Rectal smooth muscle tissue (tissue), 1 donor: ENCODE data around the gene LRIG2.
A peak's percentile ranks its signal among the peaks of the same experiment; 100 is the strongest.

ENCODE experiments used
- H3K27ac ChIP-seq: one replicate; pipeline ENCODE4 v1.7.0; 2013; ENCODE audit warnings: low read depth, low read length, inconsistent platforms
- H3K27me3 ChIP-seq: one replicate; pipeline ENCODE4 v1.7.0; 2013; ENCODE audit warnings: low read length; ENCODE audit not compliant: control insufficient read depth, insufficient read depth
- H3K36me3 ChIP-seq: one replicate; pipeline ENCODE4 v1.7.0; 2013; ENCODE audit warnings: low read length; ENCODE audit not compliant: control insufficient read depth, insufficient read depth
- H3K4me1 ChIP-seq: one replicate; pipeline ENCODE4 v1.7.0; 2013; ENCODE audit warnings: low read length; ENCODE audit not compliant: control insufficient read depth, insufficient read depth
- H3K4me3 ChIP-seq: one replicate; pipeline ENCODE4 v1.7.0; 2013; ENCODE audit warnings: low read length
- H3K9ac ChIP-seq: one replicate; pipeline ENCODE4 v1.7.0; 2013; ENCODE audit warnings: low read length

LRIG2 gene

DNA sequence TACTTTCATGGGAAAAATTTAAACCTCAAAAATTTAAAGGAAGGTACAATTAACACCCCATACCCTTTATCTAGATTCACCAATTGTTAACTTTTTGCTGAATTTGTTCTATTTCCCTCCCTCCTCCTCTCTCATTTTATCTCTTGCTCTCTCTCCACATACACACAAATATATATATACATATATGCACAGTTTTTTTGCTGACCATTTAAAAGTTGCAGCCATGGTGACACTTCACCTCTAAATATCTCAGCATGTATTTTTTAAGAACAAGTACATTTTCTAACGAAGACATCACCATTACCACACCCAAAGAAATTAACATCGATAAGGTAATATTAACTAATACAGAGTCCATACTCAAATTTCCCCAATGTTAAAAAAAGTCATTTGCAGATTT lies 33.9 kb downstream of the LRIG2 start:
- Histone ChIP-seq H3K36me3 (peaks cover 20% of the 10 kb centered on the region), H3K27ac (no peak overlapping the region), H3K9ac (no peak overlapping the region), H3K4me1 (no peaks in the 10 kb centered on the region), H3K4me3 (no peak overlapping the region), H3K27me3 (no peaks in the 10 kb centered on the region)

- peaks cover 22% of the 10 kb centered on the region for H3K36me3 ChIP-seq
- no peak overlapping the region for H3K27ac ChIP-seq
- no peak overlapping the region for H3K9ac ChIP-seq
These were observed 37.0 kb downstream of the LRIG2 start for GRCh38 chr1:113109908-113110554.

GRCh38 chr1:113118266-113118665 lies 45.3 kb downstream of the LRIG2 start:
- H3K9ac ChIP-seq: no peak overlapping the region
- H3K4me1 ChIP-seq: no peaks in the 10 kb centered on the region
- H3K36me3 ChIP-seq: peaks cover 38% of the 10 kb centered on the region
- H3K27ac ChIP-seq: no peak overlapping the region
- H3K27me3 ChIP-seq: no peaks in the 10 kb centered on the region
- H3K4me3 ChIP-seq: no peak overlapping the region

More at GRCh38 chr1:113109908-113110554, 37.0 kb downstream of the LRIG2 start:
- Histone ChIP-seq H3K4me3 (no peak overlapping the region), H3K27me3 (no peaks in the 10 kb centered on the region), H3K4me1 (no peaks in the 10 kb centered on the region)

- Histone ChIP-seq H3K27me3 (no peaks in the 10 kb centered on the region), H3K4me3 (no peak overlapping the region), H3K27ac (peak overlapping the region; percentile 64), H3K4me1 (peaks cover 4% of the 10 kb centered on the region), H3K9ac (no peak overlapping the region), H3K36me3 (peaks cover 26% of the 10 kb centered on the region)
These were observed 50.7 kb downstream of the LRIG2 start for GRCh38 chr1:113123737-113124136.

GRCh38 chr1:113124366-113124765 lies 51.4 kb downstream of the LRIG2 start:
- Histone ChIP-seq H3K4me1 (peaks cover 4% of the 10 kb centered on the region), H3K36me3 (peaks cover 24% of the 10 kb centered on the region), H3K27ac (peak overlapping the region; percentile 64), H3K27me3 (no peaks in the 10 kb centered on the region), H3K4me3 (no peak overlapping the region), H3K9ac (no peak overlapping the region)

- Histone ChIP-seq H3K4me3 (no peak overlapping the region), H3K27me3 (no peaks in the 10 kb centered on the region), H3K36me3 (peaks cover 20% of the 10 kb centered on the region), H3K4me1 (peaks cover 4% of the 10 kb centered on the region), H3K9ac (no peak overlapping the region), H3K27ac (no peak overlapping the region)
These were observed 52.5 kb downstream of the LRIG2 start for GRCh38 chr1:113125517-113125916.

GRCh38 chr1:113126207-113126606 lies 53.2 kb downstream of the LRIG2 start:
- H3K36me3 ChIP-seq: peaks cover 19% of the 10 kb centered on the region
- H3K9ac ChIP-seq: no peak overlapping the region

DNA sequence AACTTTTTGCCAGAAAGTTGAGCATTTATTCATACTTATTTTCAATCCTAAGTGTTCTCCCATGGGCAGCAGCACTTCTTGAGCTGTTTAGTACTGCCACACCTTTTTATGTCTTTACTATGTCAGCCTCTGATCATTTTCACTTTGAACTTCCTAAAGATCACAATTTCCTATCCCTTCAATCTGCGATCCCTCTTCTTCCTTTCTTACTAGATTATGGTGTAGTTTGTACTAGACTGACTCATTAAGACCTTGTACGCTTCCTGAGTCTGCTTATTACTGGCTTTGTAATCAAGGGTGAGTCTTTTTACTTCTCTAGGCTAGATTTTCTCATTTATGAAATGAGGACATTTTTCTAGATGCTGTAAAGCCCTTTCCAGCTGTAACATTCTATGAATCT lies 55.1 kb downstream of the LRIG2 start:
- Histone ChIP-seq H3K27ac (no peak overlapping the region), H3K4me1 (peaks cover 4% of the 10 kb centered on the region), H3K36me3 (peaks cover 15% of the 10 kb centered on the region)

More at GRCh38 chr1:113126207-113126606, 53.2 kb downstream of the LRIG2 start:
- no peak overlapping the region for H3K27ac ChIP-seq
- no peaks in the 10 kb centered on the region for H3K27me3 ChIP-seq
- H3K4me3 ChIP-seq: no peak overlapping the region
- peaks cover 4% of the 10 kb centered on the region for H3K4me1 ChIP-seq

GRCh38 chr1:113129529-113130185 lies 56.7 kb downstream of the LRIG2 start:
- Histone ChIP-seq H3K27ac (no peak overlapping the region), H3K4me1 (no peaks in the 10 kb centered on the region), H3K36me3 (peaks cover 11% of the 10 kb centered on the region), H3K9ac (no peak overlapping the region), H3K4me3 (no peak overlapping the region), H3K27me3 (no peaks in the 10 kb centered on the region)

More for the DNA sequence above, 55.1 kb downstream of the LRIG2 start:
- no peaks in the 10 kb centered on the region for H3K27me3 ChIP-seq
- H3K9ac ChIP-seq: no peak overlapping the region
- no peak overlapping the region for H3K4me3 ChIP-seq

DNA sequence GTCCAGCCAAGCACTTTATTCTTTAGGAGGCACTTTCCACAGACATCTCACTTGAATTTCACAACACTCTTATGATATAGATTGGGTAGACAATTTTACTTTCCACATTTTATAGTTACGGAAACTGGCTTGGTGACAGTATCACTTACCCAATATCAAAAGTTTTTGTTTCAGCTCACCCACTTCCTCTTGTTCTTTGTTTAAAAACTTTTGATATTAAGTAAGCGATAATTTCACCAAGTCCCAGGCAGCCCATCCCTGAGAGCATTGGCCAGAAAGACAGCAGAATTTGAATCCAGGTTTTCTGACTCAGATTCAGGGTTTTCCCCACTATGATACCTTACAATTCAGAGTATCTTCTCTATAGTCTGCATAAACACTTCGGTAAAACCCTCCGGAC lies 60.0 kb downstream of the LRIG2 start:
- Histone ChIP-seq H3K27ac (no peak overlapping the region), H3K27me3 (no peaks in the 10 kb centered on the region), H3K4me1 (no peaks in the 10 kb centered on the region), H3K9ac (no peak overlapping the region), H3K36me3 (no peaks in the 10 kb centered on the region), H3K4me3 (no peak overlapping the region)

GRCh38 chr1:113133759-113134158 lies 60.8 kb downstream of the LRIG2 start:
- no peak overlapping the region for H3K4me3 ChIP-seq
- H3K9ac ChIP-seq: no peak overlapping the region
- H3K36me3 ChIP-seq: no peaks in the 10 kb centered on the region
- H3K27me3 ChIP-seq: no peaks in the 10 kb centered on the region
- H3K27ac ChIP-seq: no peak overlapping the region
- H3K4me1 ChIP-seq: no peaks in the 10 kb centered on the region

DNA sequence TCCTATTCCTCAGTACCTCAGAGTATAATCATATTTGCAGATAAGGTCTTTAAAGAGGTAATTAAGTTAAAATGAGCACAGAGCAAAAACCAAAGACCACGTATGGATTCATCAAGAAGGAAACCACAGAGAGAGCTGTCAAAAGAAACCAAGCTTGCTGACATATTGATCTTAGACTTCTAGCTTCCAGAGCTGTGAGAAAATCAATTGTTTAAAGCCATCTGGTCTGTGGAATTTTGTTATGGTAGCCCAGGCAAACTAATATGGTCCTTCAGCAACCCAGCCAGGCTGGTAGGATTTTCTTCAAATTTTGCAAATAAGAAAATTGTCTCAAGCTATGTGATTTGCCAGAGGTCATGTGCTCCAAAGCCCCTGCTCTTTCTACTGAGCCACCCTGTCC lies 62.5 kb downstream of the LRIG2 start:
- H3K27ac ChIP-seq: no peak overlapping the region
- H3K4me3 ChIP-seq: no peak overlapping the region
- no peaks in the 10 kb centered on the region for H3K4me1 ChIP-seq
- H3K36me3 ChIP-seq: no peaks in the 10 kb centered on the region
- H3K27me3 ChIP-seq: no peaks in the 10 kb centered on the region
- no peak overlapping the region for H3K9ac ChIP-seq

- H3K36me3 ChIP-seq: no peaks in the 10 kb centered on the region
- no peak overlapping the region for H3K27ac ChIP-seq
- H3K4me1 ChIP-seq: no peaks in the 10 kb centered on the region
- no peaks in the 10 kb centered on the region for H3K27me3 ChIP-seq
- no peak overlapping the region for H3K9ac ChIP-seq
- no peak overlapping the region for H3K4me3 ChIP-seq
These were observed 63.5 kb downstream of the LRIG2 start for GRCh38 chr1:113136476-113136875.
